BE2C (cell line): Measurements from ENCODE around the gene ACR.

Source experiments
- DNase-seq: peaks from one replicate; pipeline ENCODE4 v3.0.0-alpha.2; 2020
- H3K27me3 ChIP-seq: fragments of 250-450 bp; sonication (Bioruptor Pico); 2 replicates; pipeline ENCODE4 v1.5.1; 2020; ENCODE audit warnings: mild to moderate bottlenecking
- H3K36me3 ChIP-seq: fragments of 250-450 bp; sonication (Bioruptor Pico); 2 replicates; pipeline ENCODE4 v1.5.1; 2020; ENCODE audit warnings: mild to moderate bottlenecking
- H3K4me1 ChIP-seq: fragments of 250-450 bp; sonication (Bioruptor Pico); 2 replicates; pipeline ENCODE4 v1.5.1; 2020
- H3K4me3 ChIP-seq: 2 replicates; pipeline ENCODE4 v1.5.1; 2011; ENCODE audit warnings: low read depth, low read length
- H3K9me3 ChIP-seq: fragments of 250-450 bp; sonication (Bioruptor Pico); 2 replicates; pipeline ENCODE4 v1.5.1; 2020
- CTCF ChIP-seq: IDR thresholded peaks from 2 replicates; pipeline ENCODE4 v1.5.1; 2012; ENCODE audit warnings: mild to moderate bottlenecking, low read depth, low read length

The ACR gene

DNA sequence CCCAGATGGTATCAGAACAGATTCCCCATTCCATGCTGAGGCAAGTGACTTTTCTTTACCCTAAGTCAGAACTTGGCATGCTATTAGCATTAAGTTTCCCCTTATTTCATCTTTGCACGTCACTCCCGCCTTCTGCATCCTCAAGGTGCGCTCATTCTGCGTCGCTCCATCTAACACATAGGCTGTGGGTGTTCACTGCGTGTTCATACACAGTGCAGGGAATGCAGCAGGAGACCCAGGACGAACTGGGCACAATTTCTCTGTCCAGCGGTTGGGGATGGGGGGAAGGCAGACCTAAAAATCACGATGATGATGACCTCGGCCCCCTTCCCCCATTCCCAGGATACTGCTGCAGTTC lies 19.7 kb upstream of the ACR start:
- TF ChIP-seq CTCF = no peak
- H3K27me3 ChIP-seq = peaks cover 25% of the 10 kb centered on the region
- H3K4me1 ChIP-seq = no peaks in the 10 kb centered on the region
- no peak for DNase-seq
- H3K9me3 ChIP-seq = no peaks in the 10 kb centered on the region; the same call in 1 of the 2 replicates
- H3K36me3 ChIP-seq = no peaks in the 10 kb centered on the region
- no peak overlapping the region for H3K4me3 ChIP-seq

- no peak for TF ChIP-seq CTCF
- DNase-seq = no peak
- Histone ChIP-seq H3K4me3 (no peak overlapping the region), H3K9me3 (no peaks in the 10 kb centered on the region; the same call in 1 of the 2 replicates), H3K36me3 (no peaks in the 10 kb centered on the region), H3K27me3 (peaks cover 25% of the 10 kb centered on the region), H3K4me1 (no peaks in the 10 kb centered on the region)
Measured at GRCh38 chr22:50719814-50720300, 18.1 kb upstream of the ACR start.

- Histone ChIP-seq H3K4me3 (no peak overlapping the region), H3K27me3 (peaks cover 25% of the 10 kb centered on the region), H3K4me1 (no peaks in the 10 kb centered on the region), H3K36me3 (no peaks in the 10 kb centered on the region), H3K9me3 (no peaks in the 10 kb centered on the region; the same call in 1 of the 2 replicates)
- TF ChIP-seq CTCF = no peak
- no peak for DNase-seq
Measured at GRCh38 chr22:50720301-50721256, 17.4 kb upstream of the ACR start.

DNA sequence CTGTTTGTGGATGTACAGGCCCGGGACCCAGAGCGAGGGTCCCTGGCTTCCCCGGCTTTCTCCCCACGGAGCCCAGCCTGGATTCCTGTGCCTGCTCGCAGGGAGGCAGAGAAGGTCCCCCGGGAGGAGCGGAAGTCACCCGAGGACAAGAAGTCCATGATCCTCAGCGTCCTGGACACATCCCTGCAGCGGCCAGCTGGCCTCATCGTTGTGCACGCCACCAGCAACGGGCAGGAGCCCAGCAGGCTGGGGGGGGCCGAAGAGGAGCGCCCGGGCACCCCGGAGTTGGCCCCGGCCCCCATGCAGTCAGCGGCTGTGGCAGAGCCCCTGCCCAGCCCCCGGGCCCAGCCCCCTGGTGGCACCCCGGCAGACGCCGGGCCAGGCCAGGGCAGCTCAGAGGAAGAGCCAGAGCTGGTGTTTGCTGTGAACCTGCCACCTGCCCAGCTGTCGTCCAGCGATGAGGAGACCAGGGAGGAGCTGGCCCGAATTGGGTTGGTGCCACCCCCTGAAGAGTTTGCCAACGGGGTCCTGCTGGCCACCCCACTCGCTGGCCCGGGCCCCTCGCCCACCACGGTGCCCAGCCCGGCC lies 16.7 kb upstream of the ACR start:
- H3K4me3 ChIP-seq = no peak overlapping the region
- TF ChIP-seq CTCF = no peak
- H3K36me3 ChIP-seq = no peaks in the 10 kb centered on the region
- no peak for DNase-seq
- no peaks in the 10 kb centered on the region; the same call in 1 of the 2 replicates for H3K9me3 ChIP-seq
- H3K4me1 ChIP-seq = no peaks in the 10 kb centered on the region
- H3K27me3 ChIP-seq = peaks cover 25% of the 10 kb centered on the region

- TF ChIP-seq CTCF = no peak
- Histone ChIP-seq H3K4me3 (no peak overlapping the region), H3K36me3 (no peaks in the 10 kb centered on the region)
Measured at GRCh38 chr22:50722048-50722701, 15.8 kb upstream of the ACR start.

More at GRCh38 chr22:50722048-50722701, 15.8 kb upstream of the ACR start:
- no peak for DNase-seq
- Histone ChIP-seq H3K4me1 (no peaks in the 10 kb centered on the region), H3K27me3 (peaks cover 25% of the 10 kb centered on the region), H3K9me3 (no peaks in the 10 kb centered on the region; the same call in 1 of the 2 replicates)
